ENCODE results near the gene EFNB3. TPM values are rescaled to one million over a fixed set of nuclear protein-coding genes. Genes with fewer than 3 reads are reported as not detected.
A peak's percentile ranks its signal among the peaks of the same experiment; 100 is the strongest.

Gene EFNB3
- polyA plus RNA-seq, 1 donor from 2014 or later: 36.4 TPM

- Histone ChIP-seq H3F3A (ENCODE audit: insufficient read depth, low read length, poor library complexity, severe bottlenecking) (peaks cover 10% of the 10 kb centered on the region), H3K4me3 (ENCODE audit: low read length) (peak overlapping the region; percentile 77), H3K27me3 (ENCODE audit: insufficient read depth, low read depth, low read length) (no peaks in the 10 kb centered on the region), H2AFZ (ENCODE audit: low read depth, low read length) (peak overlapping the region; percentile 19), H3K4me2 (ENCODE audit: low read length) (peak overlapping the region; percentile 81), H3K36me3 (ENCODE audit: insufficient read depth, low read length) (no peaks in the 10 kb centered on the region), H3K79me2 (replicated peaks; ENCODE audit: insufficient read depth, low read length) (peaks cover 6% of the 10 kb centered on the region), H3K9me2 (ENCODE audit: insufficient read depth, low read length) (no peaks in the 10 kb centered on the region), H3K9me3 (ENCODE audit: low read length) (no peaks in the 10 kb centered on the region), H4K20me1 (ENCODE audit: insufficient read depth) (no peaks in the 10 kb centered on the region), H3K9ac (ENCODE audit: low read length) (peak overlapping the region; percentile 81), H3K27ac (ENCODE audit: low read length) (peak overlapping the region; percentile 81)
- TF ChIP-seq CTCF (IDR thresholded peaks at IDR 0.05; ENCODE audit: poor library complexity, severe bottlenecking): no peak
- TF ChIP-seq TAF1 (IDR thresholded peaks at IDR 0.05; ENCODE audit: low read depth): no peak
- no peak for TF ChIP-seq EP300 (conservative IDR thresholded peaks at IDR 0.05; ENCODE audit: poor library complexity, severe bottlenecking)
Measured at GRCh38 chr17:7715936-7716886, 11.2 kb downstream of the EFNB3 start.

- Histone ChIP-seq H3K27ac (ENCODE audit: low read length) (peak within 1 kb of the TSS; percentile 81), H3K9me2 (ENCODE audit: insufficient read depth, low read length) (no peaks in the 10 kb centered on the region), H2AFZ (ENCODE audit: low read depth, low read length) (peak within 1 kb of the TSS; percentile 65), H3F3A (ENCODE audit: insufficient read depth, low read length, poor library complexity, severe bottlenecking) (peaks cover 10% of the 10 kb centered on the region), H3K4me2 (ENCODE audit: low read length) (peak within 1 kb of the TSS; percentile 81), H3K9me3 (ENCODE audit: low read length) (no peaks in the 10 kb centered on the region), H3K9ac (ENCODE audit: low read length) (peak within 1 kb of the TSS; percentile 81), H3K27me3 (ENCODE audit: insufficient read depth, low read depth, low read length) (no peaks in the 10 kb centered on the region), H3K79me2 (replicated peaks; ENCODE audit: insufficient read depth, low read length) (peaks cover 6% of the 10 kb centered on the region), H3K36me3 (ENCODE audit: insufficient read depth, low read length) (no peaks in the 10 kb centered on the region), H4K20me1 (ENCODE audit: insufficient read depth) (no peaks in the 10 kb centered on the region), H3K4me3 (ENCODE audit: low read length) (peak within 1 kb of the TSS; percentile 77)
- TF ChIP-seq SMC3 (conservative IDR thresholded peaks at IDR 0.05; ENCODE audit: poor library complexity): peak; percentile 73
- no peak for TF ChIP-seq EZH2 (IDR thresholded peaks at IDR 0.05; ENCODE audit: borderline replicate concordance, insufficient read depth, low read length, poor library complexity, severe bottlenecking)
- TF ChIP-seq TAF1 (IDR thresholded peaks at IDR 0.05; ENCODE audit: low read depth): peak; percentile 61
- TF ChIP-seq REST (IDR thresholded peaks at IDR 0.05; ENCODE audit: borderline replicate concordance): peak; percentile 50
- peak; percentile 74 for TF ChIP-seq CTCF (IDR thresholded peaks at IDR 0.05; ENCODE audit: poor library complexity, severe bottlenecking)
- no peak for TF ChIP-seq EP300 (conservative IDR thresholded peaks at IDR 0.05; ENCODE audit: poor library complexity, severe bottlenecking)
- peak; percentile 66 for TF ChIP-seq RAD21 (conservative IDR thresholded peaks at IDR 0.05)
- TF ChIP-seq MXI1 (conservative IDR thresholded peaks at IDR 0.05; ENCODE audit: poor library complexity, severe bottlenecking): peak; percentile 51
- peak; percentile 80 for TF ChIP-seq POLR2AphosphoS5 (IDR thresholded peaks at IDR 0.05)
Measured at GRCh38 chr17:7716901-7717755, 12.1 kb downstream of the EFNB3 start, which contains the start of gene DNAH2. TSS of gene DNAH2 (plus strand) at chr17:7717744. CDS start at chr17:7719735, 1,991 bp downstream.
